Endothelial cell of umbilical vein (primary cell): ENCODE data around the gene CUX1.

ENCODE experiments used
- CTCF ChIP-seq, 2 donors: IDR thresholded peaks; 1 replicate in 1 of 2; 2 replicates in 1 of 2; pipeline ENCODE4 v1.5.1; 2011; ENCODE audit warnings: low read length in 2 of 2, mild to moderate bottlenecking in 2 of 2, moderate library complexity in 2 of 2, control low read depth in 1 of 2, inconsistent platforms in 1 of 2, low read depth in 1 of 2; ENCODE audit not compliant: insufficient read depth in 1 of 2; ENCODE audit errors: extremely low read depth in 1 of 2
- MAX ChIP-seq: IDR thresholded peaks from 2 replicates; pipeline ENCODE4 v1.6.1; 2011; ENCODE audit not compliant: insufficient read depth, insufficient read length
- POLR2A ChIP-seq: IDR thresholded peaks from 2 replicates; pipeline ENCODE4 v1.6.1; 2012; ENCODE audit warnings: low read depth, mild to moderate bottlenecking, control low read depth, low read length

GRCh38 chr7:101913247-101913721 lies 95.9 kb downstream of the CUX1 start:
- TF ChIP-seq CTCF (IDR thresholded peaks at IDR 0.05; ENCODE audit: extremely low read depth in 1 of 2, insufficient read depth in 1 of 2, low read depth in 1 of 2, low read length in 2 of 2) (no peak), MAX (no peak), POLR2A (no peak)
